Neural progenitor cell (in vitro differentiated cells): Measurements from ENCODE around the gene MPHOSPH8. TPM values are rescaled to one million over a fixed set of nuclear protein-coding genes. Genes with fewer than 3 reads are reported as not detected.

Experiments used
- DNase-seq: peaks from one replicate; pipeline ENCODE4 v3.0.0-alpha.2; 2016; ENCODE audit warnings: low spot score
- H2AFZ ChIP-seq: fragments of 200-600 bp; sonication (generic); replicated peaks from 2 replicates; pipeline ENCODE4 v1.6.1; 2016; ENCODE audit warnings: antibody characterized with exemption
- H3F3A ChIP-seq: fragments of 200-600 bp; sonication (generic); 2 replicates; pipeline ENCODE4 v1.6.1; 2016; ENCODE audit warnings: antibody characterized with exemption, low read depth
- H3K27ac ChIP-seq: fragments of 200-600 bp; sonication (generic); 2 replicates; pipeline ENCODE4 v1.5.1; 2016; ENCODE audit warnings: mild to moderate bottlenecking
- H3K27me3 ChIP-seq: fragments of 200-600 bp; sonication (generic); 2 replicates; pipeline ENCODE4 v1.6.1; 2016; ENCODE audit warnings: mild to moderate bottlenecking, moderate library complexity
- H3K36me3 ChIP-seq: fragments of 200-600 bp; sonication (generic); 2 replicates; pipeline ENCODE4 v1.5.1; 2016
- H3K4me1 ChIP-seq: fragments of 200-600 bp; sonication (generic); 2 replicates; pipeline ENCODE4 v1.6.1; 2016; ENCODE audit warnings: mixed run types
- H3K4me2 ChIP-seq: fragments of 200-600 bp; sonication (generic); 2 replicates; pipeline ENCODE4 v1.6.1; 2016
- H3K4me3 ChIP-seq: fragments of 200-600 bp; sonication (generic); 2 replicates; pipeline ENCODE4 v1.5.1; 2016
- H3K79me2 ChIP-seq: fragments of 200-600 bp; sonication (generic); 2 replicates; pipeline ENCODE4 v1.6.1; 2016; ENCODE audit warnings: low read depth
- H3K9ac ChIP-seq: fragments of 200-600 bp; sonication (generic); 2 replicates; pipeline ENCODE4 v1.6.1; 2016
- H3K9me3 ChIP-seq: fragments of 200-600 bp; sonication (generic); 2 replicates; pipeline ENCODE4 v1.5.1; 2016; ENCODE audit warnings: low read depth
- H4K20me1 ChIP-seq: fragments of 200-600 bp; sonication (generic); 2 replicates; pipeline ENCODE4 v1.6.1; 2016; ENCODE audit warnings: low read depth
- H3K27ac Mint-ChIP-seq: 3 replicates; pipeline ENCODE4 v1.8.0; 2021; ENCODE audit warnings: mixed read lengths
- H3K27me3 Mint-ChIP-seq: 2 replicates; pipeline ENCODE4 v1.8.0; 2022; ENCODE audit warnings: low read depth, mild to moderate bottlenecking, inconsistent platforms, moderate library complexity, mixed read lengths; ENCODE audit not compliant: insufficient read depth
- H3K36me3 Mint-ChIP-seq: 3 replicates; pipeline ENCODE4 v1.8.0; 2021; ENCODE audit warnings: mixed read lengths
- H3K4me1 Mint-ChIP-seq: 3 replicates; pipeline ENCODE4 v1.8.0; 2021; ENCODE audit warnings: mixed read lengths
- H3K4me3 Mint-ChIP-seq: 3 replicates; pipeline ENCODE4 v1.8.0; 2021; ENCODE audit warnings: mild to moderate bottlenecking, moderate library complexity, mixed read lengths
- H3K9me3 Mint-ChIP-seq: 3 replicates; pipeline ENCODE4 v1.8.0; 2020; ENCODE audit warnings: mixed read lengths
- EZH2 ChIP-seq: fragments of 200-600 bp; sonication (generic); IDR thresholded peaks from 2 replicates; pipeline ENCODE4 v1.6.1; 2017; ENCODE audit warnings: antibody characterized with exemption, mild to moderate bottlenecking, moderate library complexity
- EZH2phosphoT487 ChIP-seq: fragments of 200-600 bp; sonication (generic); IDR thresholded peaks from 2 replicates; pipeline ENCODE4 v1.6.1; 2017; ENCODE audit warnings: antibody characterized with exemption
- total RNA-seq: library from RNA; depleted of rRNA; stranded (reverse); fragments of >200 nt; gene quantifications from 2 replicates; pipeline ENCODE4 v1.2.3, GENCODE V29; 2015; ENCODE audit warnings: low replicate concordance
- TF ChIP-seq, protein P1 (sequence below): fragments of 200-600 bp; sonication (generic); IDR thresholded peaks from 2 replicates; pipeline ENCODE4 v1.5.1; 2017; ENCODE audit warnings: antibody characterized with exemption, mild to moderate bottlenecking

MPHOSPH8 gene
- total RNA-seq, 1 donor from 2014 or later, result 6.4 TPM

DNA sequence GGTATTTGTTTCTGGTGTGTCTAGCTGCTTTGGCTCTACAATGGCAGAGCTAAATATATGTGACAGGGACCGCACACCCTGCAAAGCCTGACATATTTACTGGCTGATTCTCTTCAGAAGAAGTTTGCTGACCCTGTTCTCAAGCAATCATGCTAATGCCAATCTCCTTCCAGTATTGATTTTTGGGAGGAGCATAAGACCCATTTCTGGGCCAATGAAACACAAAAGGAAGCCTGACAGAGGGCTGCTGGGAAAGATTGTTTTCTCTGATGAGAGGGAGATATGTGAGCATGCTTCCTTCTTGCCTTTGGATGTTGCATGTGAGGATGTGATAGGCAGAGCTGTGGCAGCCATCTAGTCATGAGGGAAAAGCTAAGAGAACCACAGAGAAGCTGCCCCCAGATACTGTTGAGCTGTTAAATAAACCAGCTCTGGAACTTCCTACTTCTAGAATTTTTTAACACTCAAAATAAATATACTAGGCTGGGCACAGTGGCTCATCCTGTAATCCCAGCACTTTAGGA lies 40.7 kb upstream of the MPHOSPH8 start:
- Mint-ChIP-seq H3K9me3 (peaks cover 5% of the 10 kb centered on the region), H3K4me3 (no peak overlapping the region), H3K27me3 (peaks cover 8% of the 10 kb centered on the region), H3K36me3 (no peaks in the 10 kb centered on the region), H3K4me1 (peaks cover 6% of the 10 kb centered on the region), H3K27ac (no peak overlapping the region)
- Histone ChIP-seq H3K27ac (no peak overlapping the region), H3K4me1 (no peaks in the 10 kb centered on the region), H4K20me1 (no peaks in the 10 kb centered on the region), H2AFZ (no peak overlapping the region), H3K79me2 (no peaks in the 10 kb centered on the region), H3K36me3 (no peaks in the 10 kb centered on the region), H3K4me3 (no peak overlapping the region), H3F3A (no peaks in the 10 kb centered on the region), H3K9me3 (no peaks in the 10 kb centered on the region), H3K27me3 (no peaks in the 10 kb centered on the region), H3K9ac (no peak overlapping the region), H3K4me2 (no peak overlapping the region)
- DNase-seq, result no peak
- TF ChIP-seq EZH2 (no peak), EZH2phosphoT487 (no peak)
- TF ChIP-seq, protein P1, sequence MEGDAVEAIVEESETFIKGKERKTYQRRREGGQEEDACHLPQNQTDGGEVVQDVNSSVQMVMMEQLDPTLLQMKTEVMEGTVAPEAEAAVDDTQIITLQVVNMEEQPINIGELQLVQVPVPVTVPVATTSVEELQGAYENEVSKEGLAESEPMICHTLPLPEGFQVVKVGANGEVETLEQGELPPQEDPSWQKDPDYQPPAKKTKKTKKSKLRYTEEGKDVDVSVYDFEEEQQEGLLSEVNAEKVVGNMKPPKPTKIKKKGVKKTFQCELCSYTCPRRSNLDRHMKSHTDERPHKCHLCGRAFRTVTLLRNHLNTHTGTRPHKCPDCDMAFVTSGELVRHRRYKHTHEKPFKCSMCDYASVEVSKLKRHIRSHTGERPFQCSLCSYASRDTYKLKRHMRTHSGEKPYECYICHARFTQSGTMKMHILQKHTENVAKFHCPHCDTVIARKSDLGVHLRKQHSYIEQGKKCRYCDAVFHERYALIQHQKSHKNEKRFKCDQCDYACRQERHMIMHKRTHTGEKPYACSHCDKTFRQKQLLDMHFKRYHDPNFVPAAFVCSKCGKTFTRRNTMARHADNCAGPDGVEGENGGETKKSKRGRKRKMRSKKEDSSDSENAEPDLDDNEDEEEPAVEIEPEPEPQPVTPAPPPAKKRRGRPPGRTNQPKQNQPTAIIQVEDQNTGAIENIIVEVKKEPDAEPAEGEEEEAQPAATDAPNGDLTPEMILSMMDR, result no peak

DNA sequence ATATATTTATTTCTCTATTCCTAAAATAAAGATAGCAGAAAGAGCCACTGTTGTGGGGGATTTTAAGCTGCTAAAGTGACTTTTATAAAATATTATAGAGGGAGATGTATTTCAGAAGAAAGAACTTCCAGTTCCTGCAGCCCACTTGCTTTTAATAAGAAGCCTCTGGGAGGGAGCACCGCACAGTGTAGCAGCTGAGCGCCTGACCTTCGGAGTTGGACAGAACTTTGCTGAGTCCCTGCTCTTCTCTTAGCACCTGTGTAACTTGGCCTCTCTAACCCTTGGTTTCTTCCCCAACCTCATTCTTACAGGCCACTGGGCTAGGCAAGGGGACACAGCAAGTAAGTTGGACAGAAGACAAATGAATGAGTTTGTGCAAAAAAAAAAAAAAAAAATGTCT lies 37.4 kb upstream of the MPHOSPH8 start:
- Histone ChIP-seq H3K4me3 (no peak overlapping the region), H3K9me3 (no peaks in the 10 kb centered on the region), H3K9ac (no peak overlapping the region), H3K4me2 (no peak overlapping the region), H3F3A (no peaks in the 10 kb centered on the region), H4K20me1 (no peaks in the 10 kb centered on the region), H3K27me3 (peaks cover 4% of the 10 kb centered on the region), H2AFZ (no peak overlapping the region), H3K4me1 (no peaks in the 10 kb centered on the region), H3K27ac (no peak overlapping the region), H3K36me3 (no peaks in the 10 kb centered on the region), H3K79me2 (no peaks in the 10 kb centered on the region)
- Mint-ChIP-seq H3K27ac (no peak overlapping the region), H3K9me3 (peaks cover 3% of the 10 kb centered on the region), H3K27me3 (peaks cover 7% of the 10 kb centered on the region), H3K4me3 (no peak overlapping the region), H3K4me1 (peaks cover 9% of the 10 kb centered on the region), H3K36me3 (no peaks in the 10 kb centered on the region)
- TF ChIP-seq EZH2, result no peak
- no peak for TF ChIP-seq EZH2phosphoT487
- TF ChIP-seq, protein P1, result no peak
- DNase-seq, result no peak

DNA sequence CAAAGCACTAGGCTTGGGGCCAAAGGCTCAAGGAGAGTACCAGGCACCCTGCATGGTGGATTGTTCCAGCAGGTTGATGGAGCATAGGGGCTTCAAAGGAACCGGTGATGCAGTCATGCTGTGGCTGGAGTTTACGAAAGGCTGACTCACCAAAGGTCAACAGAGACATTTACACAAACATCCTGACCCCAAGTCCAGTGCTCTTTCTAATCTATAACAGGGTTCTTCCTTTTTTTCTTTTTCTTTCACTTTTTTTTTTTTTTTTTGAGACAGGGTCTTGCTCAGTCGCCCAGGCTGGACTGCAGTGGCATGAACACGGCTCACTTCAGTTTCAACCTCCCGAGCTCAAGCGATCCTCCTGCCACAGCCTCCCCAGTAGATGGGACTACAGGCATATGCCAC lies 36.5 kb upstream of the MPHOSPH8 start:
- Mint-ChIP-seq H3K9me3 (no peaks in the 10 kb centered on the region), H3K4me1 (peaks cover 5% of the 10 kb centered on the region), H3K4me3 (no peak overlapping the region), H3K27me3 (peaks cover 7% of the 10 kb centered on the region), H3K36me3 (no peaks in the 10 kb centered on the region), H3K27ac (no peak overlapping the region)
- H3K4me3 ChIP-seq, result no peak overlapping the region
- H4K20me1 ChIP-seq, result no peaks in the 10 kb centered on the region
- H3K9ac ChIP-seq, result no peak overlapping the region
- H2AFZ ChIP-seq, result no peak overlapping the region
- no peak overlapping the region for H3K27ac ChIP-seq
- H3K27me3 ChIP-seq, result peaks cover 12% of the 10 kb centered on the region
- H3K36me3 ChIP-seq, result no peaks in the 10 kb centered on the region
- no peak for DNase-seq
- TF ChIP-seq EZH2phosphoT487 (no peak), EZH2 (no peak)
- TF ChIP-seq, protein P1, result no peak
- H3K4me1 ChIP-seq, result peaks cover 3% of the 10 kb centered on the region
- H3K9me3 ChIP-seq, result no peaks in the 10 kb centered on the region
- no peaks in the 10 kb centered on the region for H3F3A ChIP-seq
- no peak overlapping the region for H3K4me2 ChIP-seq
- no peaks in the 10 kb centered on the region for H3K79me2 ChIP-seq
